GM19351 (cell line): ENCODE data around the gene PLEKHG1.

Source experiments
- ATAC-seq: cut with Tn5 transposase; IDR thresholded peaks from one replicate; pipeline ENCODE4 v1.9.1; 2021; ENCODE audit warnings: mild to moderate bottlenecking, moderate library complexity; ENCODE audit not compliant: unreplicated experiment

The PLEKHG1 gene

DNA sequence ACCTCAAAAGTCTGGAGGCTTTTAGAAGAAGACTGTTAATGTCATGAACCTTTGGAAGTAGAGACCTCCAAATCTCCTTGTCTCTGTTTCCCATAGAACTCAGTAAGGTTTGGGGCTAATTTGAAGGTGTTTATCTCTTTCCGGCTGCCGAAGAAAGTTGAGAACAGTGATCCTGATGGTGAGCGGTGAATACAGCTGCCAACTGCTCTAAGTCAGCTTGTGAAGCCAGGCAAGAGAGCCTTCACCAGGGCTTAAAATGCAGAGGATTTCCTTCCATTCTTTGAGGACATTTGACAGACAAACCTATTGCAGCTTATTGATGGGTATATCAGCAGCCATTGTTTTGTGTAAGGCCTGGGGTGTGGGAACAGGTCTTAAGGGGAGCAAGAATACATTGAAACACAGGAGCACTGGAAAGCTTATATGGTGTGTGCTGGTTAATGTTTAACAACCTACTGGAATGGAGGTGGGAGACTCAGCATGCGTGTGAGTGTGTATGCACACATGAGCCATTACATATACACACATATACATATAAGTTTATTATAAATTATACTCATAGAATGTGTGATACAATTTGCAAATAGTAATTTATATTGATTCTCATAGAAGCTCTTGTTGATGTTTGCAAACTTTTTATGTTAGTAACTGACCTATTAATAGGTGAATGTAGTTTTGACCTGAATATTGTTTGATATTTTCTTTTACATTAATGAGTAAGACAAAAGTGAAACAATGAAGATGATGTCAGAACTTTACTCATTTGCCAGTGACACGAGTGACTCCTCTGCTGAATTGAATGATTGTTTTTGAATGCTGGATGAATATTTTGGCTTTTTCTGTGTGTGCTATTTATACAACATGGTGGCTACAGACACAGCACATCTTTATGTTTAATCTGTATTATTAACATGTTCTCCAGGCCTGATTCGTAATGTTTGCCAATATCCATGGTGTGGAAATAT, 18.1 kb downstream of the PLEKHG1 start:
- no peak for ATAC-seq

DNA sequence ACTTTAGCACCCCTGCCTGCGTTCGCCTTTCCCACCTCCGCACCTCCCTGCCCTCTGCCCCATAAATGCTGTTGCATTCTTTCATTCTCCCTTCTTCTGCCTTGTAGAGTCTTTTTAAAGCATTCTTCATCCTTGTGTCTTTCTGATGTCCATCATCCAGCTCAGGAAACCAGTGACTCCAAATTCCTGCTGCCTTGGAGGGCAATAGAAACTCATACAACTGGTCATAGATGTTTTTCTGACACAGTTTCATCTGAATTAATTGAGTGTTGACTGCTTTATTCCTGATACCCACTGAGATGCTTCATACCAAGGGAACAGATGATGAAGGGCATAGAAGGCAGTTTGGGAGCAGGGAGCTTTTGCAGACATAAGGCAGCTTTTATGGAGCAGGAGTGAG, 19.6 kb downstream of the PLEKHG1 start:
- ATAC-seq: no peak

DNA sequence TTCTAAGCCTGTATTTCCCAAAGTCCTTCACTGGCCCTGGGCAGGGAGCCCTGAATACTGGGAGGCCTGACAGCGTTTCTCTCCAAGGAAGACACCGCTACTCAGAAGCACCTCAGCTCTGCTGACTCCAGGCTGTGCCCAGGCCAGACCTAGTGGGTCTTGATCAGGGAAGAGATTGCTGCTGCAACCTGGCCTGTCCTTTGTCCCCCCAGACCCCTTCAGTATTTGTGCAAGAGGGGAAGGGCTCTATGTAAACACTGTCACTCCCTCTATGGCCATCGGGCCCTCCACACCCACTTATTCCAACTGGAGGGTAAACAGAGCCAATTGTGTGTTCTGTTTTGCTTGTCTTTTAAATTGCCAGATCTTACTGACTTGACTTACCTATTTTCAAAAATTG, 20.6 kb downstream of the PLEKHG1 start:
- ATAC-seq: no peak

DNA sequence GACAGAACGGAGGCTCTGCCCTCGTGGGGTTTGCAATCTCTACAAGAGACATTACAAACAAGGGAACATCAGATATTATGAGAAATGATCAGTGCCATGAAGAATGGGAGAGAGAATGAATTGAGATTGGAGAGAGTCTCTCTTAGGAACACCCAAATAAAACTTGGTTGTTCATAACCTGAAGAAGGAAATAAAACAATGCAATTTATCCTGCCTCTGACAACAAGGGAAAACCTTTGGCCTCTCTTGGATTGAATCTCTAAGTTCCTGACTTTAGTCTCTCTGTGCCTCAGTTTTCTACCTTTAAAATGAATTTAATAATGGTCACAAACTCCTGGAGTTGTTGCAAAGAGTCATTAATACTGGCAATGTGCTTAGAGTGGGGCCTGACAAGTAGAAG, 21.1 kb downstream of the PLEKHG1 start:
- no peak for ATAC-seq

DNA sequence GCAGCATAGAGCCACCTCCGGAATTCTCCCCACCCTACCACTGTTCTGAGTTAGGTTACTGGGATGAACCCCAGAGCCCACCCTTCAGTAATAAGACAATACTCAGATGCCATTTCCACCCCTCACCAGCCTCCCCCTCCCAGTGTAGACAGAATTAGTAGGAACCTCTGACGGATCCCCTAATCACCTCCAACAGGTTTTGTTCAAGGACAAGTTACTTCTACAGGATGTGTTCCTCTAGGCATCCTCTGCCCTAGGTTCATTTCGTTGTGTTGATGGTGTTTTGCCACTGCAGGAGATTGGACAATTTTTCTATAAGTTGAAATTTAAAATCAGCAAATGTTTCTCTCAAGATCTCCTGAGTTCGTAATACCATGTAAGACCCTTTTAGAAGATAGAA, 22.8 kb downstream of the PLEKHG1 start:
- no peak for ATAC-seq

DNA sequence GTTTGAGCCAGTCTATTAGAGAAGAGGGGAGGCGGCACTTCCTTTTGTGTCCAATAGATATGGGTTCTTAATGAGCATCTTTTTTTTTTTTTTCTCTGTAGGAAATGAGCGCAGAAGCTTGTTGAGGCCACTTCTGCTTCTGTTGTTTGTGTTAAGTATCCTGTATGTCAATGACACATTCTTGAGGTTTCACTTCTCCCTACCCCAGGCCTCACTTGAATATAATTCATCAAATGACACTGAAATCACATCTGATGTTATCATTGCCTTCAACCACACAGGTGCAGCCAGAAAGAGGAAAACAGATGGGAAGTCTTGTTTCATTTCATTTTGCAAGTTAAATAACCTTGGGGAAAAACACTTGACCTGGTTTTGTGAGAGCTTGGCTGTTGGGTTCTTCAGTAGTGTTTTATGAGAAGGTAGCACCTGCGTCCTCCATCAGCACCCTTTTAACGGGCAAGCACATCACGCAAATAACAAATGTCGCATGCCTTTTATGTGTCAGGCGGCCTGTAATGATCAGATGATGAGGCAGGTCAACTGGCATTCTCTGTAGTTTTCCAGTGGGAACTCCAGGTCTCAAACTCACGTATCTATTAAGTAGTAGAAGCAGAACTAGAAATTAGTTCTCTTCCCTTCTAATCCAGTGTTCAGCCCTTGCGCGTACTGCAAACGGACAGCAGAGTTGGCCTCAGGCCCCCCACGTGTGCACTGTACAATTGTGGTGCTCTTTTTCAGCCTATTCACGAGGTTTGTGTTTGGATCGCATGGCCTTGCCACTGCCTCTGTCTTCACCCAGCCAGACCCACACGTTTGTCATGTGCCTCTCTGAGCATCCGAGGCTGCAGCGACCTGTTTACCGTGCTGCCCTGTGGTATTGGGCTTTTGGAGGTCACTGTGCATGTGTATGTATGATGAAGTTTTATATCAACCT, 23.5 kb downstream of the PLEKHG1 start:
- ATAC-seq: peak; percentile 98

DNA sequence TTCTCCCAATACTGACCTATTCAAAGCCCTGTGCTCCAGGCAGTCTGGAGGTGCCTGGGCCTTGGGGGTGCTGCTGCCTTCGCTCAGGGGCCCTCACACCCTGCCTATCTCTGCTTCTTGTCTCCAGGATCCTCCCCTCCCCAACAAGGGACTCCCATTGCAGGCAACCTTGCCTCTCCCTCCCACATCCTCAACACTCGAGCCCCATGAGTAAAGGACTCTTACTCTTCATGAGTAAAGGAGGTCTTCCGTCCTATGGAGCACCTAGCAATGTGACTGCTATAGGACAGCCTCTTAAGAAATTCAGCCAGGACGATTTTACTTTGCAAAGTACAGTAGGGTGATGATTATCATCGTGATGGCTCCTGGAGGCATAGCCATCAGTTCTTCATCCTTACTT, 24.5 kb downstream of the PLEKHG1 start:
- no peak for ATAC-seq

DNA sequence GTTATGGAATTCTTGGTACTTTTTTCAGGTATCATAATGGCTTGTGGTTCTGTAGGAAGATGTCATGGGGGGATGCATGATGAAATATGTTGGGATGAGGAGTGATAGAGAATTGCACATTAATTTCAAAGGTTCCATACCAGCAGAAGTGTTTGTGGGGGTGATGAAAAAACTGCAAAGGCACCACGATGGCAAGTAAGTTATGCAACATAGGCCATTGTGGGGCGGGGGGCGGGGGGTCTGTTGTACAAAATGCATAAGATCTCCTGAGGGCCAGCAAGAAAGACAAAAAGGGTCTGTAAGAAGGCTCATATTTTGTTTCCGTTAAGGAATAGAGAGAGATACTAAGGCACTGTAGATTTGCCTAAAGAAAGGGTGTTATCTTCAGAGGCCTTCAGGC, 26.2 kb downstream of the PLEKHG1 start:
- ATAC-seq: no peak

DNA sequence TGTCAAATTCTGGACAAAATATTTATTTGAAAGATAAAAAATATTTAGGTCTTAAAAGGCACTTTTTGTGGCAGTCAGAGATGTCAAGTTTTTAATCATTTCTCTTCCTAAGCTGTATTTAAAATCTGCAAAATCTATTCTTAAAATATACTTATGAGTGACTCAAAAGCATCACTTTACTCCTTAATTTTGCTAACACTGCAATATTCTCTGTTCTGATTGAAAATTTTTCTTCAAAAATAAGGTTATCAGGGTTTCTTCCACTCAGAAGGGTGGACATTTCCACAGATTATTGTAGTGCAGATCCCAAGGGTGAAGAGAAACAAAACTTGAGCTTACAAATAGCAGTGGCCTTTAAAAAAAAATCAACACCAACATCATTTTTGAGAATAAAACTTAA, 27.5 kb downstream of the PLEKHG1 start:
- ATAC-seq: no peak

DNA sequence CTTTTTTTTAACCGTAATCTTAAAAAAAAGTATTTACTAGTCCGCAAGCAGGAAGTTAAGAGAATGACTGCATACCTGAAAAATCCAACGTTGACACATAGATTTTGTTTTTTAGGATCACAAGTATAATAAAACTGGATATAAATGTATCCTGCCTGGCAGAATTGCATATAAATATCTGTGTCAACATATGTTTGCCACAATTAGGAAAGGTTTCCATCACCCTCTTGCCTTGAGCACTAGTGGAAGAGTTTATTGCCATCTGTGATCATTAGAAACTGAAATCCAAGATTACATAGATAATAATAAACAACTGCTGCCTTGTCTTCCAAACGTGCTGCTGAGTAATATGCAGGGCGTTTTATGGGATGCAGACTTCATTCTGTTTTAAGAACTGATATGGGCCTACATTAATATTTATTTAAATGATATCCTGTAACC, 27.9 kb downstream of the PLEKHG1 start:
- no peak for ATAC-seq

DNA sequence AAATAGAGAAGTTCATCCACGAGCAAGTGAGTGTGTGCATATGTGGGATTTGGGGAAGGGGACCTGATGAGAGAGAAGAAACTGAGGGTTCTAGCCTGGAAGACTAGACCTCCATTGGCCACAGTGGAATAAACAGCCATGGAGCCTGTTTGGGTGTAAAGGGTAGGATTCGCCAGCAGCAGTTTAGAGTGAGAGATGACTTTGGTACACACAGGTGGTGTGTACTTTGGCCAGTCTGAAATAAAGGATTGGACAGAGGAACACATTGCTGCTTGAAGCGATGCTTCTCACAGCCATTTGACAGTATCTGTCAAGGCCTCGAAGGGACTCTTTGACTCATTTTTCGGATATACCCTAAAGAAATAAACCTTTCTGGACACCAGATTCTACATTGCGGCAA, 29.2 kb downstream of the PLEKHG1 start:
- no peak for ATAC-seq

DNA sequence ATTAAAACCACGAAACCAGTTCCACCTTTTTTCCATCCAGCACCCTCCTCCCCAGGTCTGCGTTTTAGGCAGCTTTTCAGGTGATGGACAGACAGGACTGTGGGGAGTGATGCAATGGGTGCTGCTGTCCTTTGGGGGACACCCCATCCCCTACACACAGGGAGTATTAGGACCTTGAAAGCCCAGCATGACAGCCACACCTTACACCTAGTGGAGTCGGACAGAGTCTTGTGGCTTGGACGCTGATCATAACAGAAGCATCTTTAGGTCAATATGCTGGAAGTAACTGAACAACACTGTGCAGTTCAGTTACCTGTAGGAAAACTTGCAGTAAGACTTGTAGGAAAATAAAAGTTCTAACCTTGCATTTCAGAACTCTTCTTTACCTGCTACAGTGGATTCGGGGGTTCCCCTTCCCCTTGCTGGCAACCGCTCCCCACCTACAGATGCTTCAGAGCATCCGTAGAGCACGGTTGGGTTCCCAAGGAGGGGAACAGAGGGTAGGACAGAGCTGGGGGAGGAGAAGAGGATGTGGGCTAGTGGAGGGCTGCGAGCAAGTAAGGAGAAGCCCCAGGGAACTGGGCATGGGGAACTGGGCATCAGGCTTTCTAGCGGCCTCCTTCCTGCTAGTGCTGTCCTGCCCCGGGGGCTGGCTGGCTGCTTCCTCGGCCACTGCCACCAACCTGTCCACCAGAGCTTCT, 31.7 kb downstream of the PLEKHG1 start:
- ATAC-seq: peak; percentile 36

DNA sequence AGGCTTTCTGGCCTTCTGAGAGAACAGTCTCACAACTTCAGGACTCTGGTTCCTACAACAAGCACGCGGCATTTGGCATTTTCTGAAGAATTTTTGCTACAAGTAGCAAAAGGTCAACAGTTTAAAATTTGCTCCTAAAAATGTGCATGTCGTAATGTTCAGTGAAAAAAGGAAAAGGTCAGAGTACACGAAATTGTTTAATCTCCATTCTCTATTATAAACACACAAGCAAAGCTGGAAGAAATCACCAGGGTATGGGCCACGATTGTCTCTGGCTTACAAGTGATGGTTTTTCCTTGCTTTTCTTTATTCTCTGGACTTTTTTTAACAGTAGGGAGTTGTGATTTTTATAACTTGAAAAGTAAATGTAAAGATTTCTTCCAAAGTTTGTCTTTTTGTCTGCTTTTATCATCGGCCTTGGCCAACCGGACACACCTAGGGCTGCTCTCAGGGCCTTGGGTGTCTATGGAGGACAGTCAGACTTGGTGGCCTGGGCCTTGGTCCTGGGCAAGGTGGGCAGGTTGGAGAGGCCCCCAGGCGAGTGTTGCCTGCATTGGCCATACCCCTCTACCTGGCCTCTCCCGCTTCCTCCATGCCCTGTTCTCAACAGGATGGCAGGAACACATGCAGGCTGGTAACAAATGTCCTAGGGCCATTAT, 32.4 kb downstream of the PLEKHG1 start:
- ATAC-seq: no peak

DNA sequence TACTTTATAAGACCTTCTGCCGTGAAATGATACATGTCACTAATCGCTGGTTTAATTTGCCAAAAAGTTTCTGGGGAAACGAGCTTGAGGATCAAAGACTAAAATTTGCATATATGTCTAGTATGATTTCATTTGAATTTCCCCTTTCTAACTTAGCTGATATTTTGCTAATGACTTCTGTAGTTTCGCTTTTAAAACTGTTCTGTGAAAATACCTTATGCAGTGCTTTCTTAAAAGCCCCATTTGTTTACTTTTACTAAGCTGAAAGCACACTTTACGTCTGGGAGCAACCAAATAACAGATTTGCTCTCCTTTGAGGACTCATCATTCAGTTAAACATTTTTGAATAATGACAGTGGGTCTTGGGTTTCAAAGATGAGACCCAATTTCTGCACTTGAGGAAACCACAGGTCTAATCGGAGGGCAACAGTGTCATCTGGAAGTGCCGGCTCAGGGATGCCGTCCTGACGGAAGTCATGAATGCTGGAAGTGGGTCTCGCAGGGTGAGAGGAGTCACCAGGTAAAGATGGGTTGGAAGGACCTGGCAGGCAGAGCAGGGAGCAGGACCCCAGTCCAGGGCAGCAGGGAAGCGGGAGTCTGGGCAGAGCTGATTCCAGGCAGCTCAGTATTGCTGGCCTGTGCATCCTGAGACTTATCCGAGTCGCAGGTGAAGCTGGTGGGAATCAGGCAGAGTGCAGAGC, 33.2 kb downstream of the PLEKHG1 start:
- peak; percentile 56 for ATAC-seq

DNA sequence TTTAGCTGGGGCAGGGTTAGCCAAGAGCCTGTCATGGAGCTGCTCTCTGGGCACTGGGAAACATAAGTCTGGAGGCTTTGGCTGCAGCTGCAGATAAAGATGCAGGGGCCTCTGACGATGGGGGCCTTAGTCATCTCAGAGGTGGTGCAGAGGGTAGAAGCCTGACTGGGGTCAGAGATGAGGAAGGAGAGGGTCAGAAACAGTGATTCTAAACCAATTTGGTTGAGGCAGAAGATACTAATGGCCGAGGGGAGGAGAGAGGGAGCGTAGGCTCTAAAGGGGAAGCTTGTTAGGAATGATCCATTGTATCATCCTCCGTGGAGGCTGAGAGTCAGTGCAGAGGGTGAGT, 33.8 kb downstream of the PLEKHG1 start:
- peak; percentile 23 for ATAC-seq

DNA sequence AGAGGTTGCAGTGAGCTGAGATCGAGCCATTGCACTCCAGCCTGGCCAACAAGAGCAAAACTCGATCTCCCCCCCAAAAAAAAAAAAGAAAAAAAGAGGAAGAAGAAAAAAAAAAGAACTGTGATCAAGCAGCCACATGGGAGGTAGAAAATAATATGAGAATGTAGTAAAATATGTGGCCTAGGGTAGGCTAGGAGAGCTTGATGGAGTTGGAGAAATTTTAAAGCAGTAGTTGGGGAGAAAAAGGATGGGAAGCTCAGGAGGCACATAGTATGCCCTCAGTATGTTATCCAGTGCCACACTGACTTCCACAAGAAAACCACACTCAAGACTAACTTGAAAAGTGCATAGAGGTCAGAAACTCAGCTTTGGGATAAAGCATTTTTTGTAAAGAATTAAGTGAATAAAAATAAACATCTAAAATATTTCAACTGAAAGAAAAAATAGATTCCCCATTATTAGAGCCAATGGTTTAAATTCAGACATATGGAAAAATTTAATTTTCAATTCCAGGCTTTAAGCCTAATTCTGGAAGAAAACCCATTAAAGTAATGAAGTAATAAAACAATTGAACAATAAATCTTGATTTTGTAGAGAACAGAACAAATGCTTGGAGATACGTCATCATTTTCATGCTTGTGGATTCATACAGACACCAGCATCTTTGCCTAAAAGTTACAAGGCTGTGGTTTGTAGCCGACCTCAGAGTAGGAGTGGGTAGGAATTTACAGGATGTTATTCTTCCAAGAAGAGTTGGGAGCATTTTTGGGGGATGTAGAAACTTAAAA, 34.7 kb downstream of the PLEKHG1 start:
- ATAC-seq: no peak

DNA sequence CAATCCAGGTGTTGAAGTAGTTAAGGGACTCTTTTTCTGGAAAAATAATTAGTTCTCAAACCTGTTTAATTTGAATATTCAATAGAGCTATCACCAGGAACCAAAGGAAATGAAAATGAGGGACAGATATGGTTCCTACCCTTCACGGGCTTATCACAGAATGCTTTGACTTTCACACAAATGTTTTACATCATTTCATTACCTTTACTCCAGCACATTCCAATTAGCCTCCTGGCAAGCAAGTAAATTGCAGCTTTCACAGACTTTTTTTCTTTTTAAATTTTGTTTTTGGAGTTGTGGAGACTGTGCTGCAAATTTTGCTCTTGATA, 35.2 kb downstream of the PLEKHG1 start:
- ATAC-seq: no peak

DNA sequence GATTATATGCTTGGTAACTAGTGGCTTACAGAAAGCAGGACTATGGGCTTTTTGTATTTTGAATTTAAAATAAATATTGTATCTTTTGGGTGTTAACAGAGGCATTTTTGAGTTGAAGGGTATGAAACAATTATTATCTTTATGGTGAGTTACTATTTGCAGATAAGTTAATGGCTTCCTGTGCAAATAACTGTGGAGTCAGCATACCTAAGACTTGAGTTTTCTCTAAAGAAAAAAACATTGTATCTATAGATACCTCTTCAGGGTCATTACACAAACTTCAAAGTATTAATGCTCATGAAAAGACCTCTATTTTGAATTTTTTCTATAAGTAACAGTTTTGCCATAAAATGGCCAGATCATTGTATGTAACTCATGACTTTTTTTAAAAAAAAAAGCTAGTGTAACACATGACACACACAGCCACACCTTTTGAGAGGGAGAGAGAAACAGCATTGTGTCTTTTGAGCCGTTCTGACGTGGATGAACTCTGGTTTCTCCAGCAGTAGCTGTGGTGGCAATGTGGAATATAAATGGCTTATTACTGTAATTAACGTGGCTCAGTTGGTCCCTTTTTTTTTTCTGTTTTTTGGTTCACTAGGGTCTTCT, 36.3 kb downstream of the PLEKHG1 start:
- ATAC-seq: no peak

DNA sequence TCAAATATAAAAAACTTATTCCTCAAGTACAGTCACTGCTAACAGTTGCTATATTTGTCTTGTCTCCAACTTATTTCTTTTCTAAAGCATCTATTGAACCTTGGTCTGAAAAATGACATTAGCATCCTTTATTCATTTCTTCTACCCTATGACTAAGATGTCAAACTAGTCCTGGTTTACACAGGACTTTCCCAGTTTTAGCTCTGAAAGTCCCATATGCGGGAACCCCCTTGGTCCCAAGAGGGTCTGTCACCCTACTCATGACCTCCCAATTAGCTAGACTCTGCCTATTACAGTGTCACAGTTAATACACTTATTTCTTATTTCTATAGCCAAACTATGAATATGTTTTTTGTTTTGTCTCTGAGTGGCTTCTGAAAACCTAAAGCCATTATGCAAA, 37.1 kb downstream of the PLEKHG1 start:
- no peak for ATAC-seq
